Duodenal mucosa (tissue), 2 donors: ENCODE measurements around the gene SLC38A11.

Source experiments
- H3K27ac ChIP-seq: one replicate; pipeline ENCODE4 v1.7.0; 2013; ENCODE audit warnings: low read depth, low read length
- H3K27me3 ChIP-seq, 2 donors: one replicate each; pipeline ENCODE4 v1.7.0; 2013; ENCODE audit warnings: low read length in 2 of 2, control low read depth in 1 of 2; ENCODE audit not compliant: insufficient read depth in 2 of 2, control insufficient read depth in 1 of 2
- H3K36me3 ChIP-seq, 2 donors: one replicate each; pipeline ENCODE4 v1.7.0; 2013; ENCODE audit warnings: low read length in 2 of 2, control low read depth in 1 of 2; ENCODE audit not compliant: insufficient read depth in 2 of 2, control insufficient read depth in 1 of 2
- H3K4me1 ChIP-seq, 2 donors: one replicate each; pipeline ENCODE4 v1.7.0; 2013; ENCODE audit warnings: low read length in 2 of 2, control low read depth in 1 of 2; ENCODE audit not compliant: insufficient read depth in 2 of 2, control insufficient read depth in 1 of 2
- H3K4me3 ChIP-seq, 2 donors: one replicate each; pipeline ENCODE4 v1.7.0; 2013; ENCODE audit warnings: low read length in 2 of 2, low read depth in 1 of 2
- H3K9ac ChIP-seq, 2 donors: one replicate each; pipeline ENCODE4 v1.7.0; 2013; ENCODE audit warnings: low read length in 2 of 2, low read depth in 1 of 2
- H3K9me3 ChIP-seq, 2 donors: one replicate each; pipeline ENCODE4 v1.7.0; 2013; ENCODE audit warnings: low read length in 2 of 2, control low read depth in 1 of 2; ENCODE audit not compliant: control insufficient read depth in 1 of 2

Gene SLC38A11

DNA sequence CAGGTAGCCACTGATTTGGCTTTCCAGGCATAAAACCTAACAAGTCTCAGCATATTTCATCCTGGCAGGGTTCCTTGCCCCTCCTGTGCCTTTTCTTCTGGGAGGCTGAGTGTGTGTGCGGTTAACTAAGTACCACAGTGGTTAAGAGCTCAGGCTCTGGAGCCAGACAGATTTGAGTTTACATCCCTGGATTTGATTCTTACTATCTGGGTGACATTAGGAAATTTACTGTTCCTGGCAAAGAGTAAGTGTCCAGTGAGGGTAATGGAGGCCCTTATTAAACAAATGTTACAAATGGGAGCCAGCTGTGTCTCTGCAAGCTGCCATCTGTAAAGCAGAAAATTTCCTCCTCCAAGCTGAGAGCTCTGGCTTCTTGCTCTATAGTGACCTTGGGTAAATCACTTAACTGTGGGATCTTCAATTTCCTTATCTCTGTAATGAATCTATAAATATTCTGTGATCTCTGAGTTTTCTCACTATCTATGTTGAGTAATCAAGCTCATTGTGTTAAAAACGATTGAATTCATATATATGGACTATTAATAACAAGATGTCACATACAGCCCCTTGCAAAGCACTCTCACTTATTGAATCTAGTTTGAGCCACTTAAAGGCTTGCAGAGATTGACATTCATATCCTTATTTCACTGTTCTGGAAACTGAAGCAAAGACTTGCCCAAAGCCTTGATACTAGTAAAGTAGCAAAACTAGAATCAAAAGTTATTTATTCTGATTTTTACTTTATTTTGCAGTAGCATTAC, 107.2 kb downstream of the SLC38A11 start:
- Histone ChIP-seq H3K4me3 (no peak overlapping the region), H3K27ac (no peak overlapping the region)

DNA sequence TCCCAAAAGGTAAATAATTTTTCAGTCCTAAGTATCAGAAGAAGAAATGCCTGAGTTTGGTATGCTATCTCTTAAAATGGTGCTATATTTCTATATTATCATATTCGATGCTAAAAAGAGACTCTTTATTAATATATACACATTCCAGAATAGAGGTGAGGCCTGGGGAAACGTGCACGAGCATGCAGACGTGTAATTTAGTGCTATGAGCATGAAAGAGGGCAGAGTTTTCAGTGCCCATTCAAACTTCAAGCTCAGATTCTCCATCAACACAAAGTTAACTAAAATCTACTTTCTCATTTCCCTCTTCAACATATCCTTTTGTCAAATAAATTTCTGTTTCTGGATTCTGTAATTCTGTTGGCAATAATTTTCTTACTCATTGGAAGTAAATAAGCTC, 108.0 kb downstream of the SLC38A11 start:
- H3K27ac ChIP-seq, result no peak overlapping the region
- H3K9me3 ChIP-seq, result no peaks in the 10 kb centered on the region
- H3K4me1 ChIP-seq, result peaks cover 7 to 12% of the 10 kb centered on the region in 2 donors
- no peak overlapping the region for H3K9ac ChIP-seq
- no peak overlapping the region for H3K4me3 ChIP-seq
- H3K36me3 ChIP-seq, result no peaks in the 10 kb centered on the region
- H3K27me3 ChIP-seq, result no peaks in the 10 kb centered on the region

More for the DNA sequence above, 107.2 kb downstream of the SLC38A11 start:
- no peaks in the 10 kb centered on the region for H3K36me3 ChIP-seq
- no peaks in the 10 kb centered on the region for H3K9me3 ChIP-seq
- no peaks in the 10 kb centered on the region for H3K27me3 ChIP-seq
- H3K4me1 ChIP-seq, result peaks cover 0 to 7% of the 10 kb centered on the region in 2 donors
- no peak overlapping the region for H3K9ac ChIP-seq

DNA sequence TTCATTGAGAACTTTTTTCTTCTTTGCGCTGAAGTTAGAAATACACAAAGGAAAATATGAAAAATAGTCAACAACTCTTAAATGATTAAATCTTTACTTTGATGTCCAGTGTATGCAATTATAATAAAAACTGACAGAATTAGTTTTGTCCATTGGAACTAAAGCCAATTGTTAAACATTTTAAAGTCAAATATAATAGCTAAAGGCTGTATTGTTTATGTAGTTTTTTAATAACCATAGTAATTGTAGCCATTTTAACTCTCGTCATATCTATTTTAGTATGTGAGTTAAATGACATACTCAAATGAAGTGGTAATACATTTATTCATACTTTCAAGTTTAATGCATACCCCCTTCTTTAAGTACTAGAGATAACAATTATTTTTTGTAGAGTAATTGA, 109.0 kb downstream of the SLC38A11 start:
- Histone ChIP-seq H3K9ac (no peak overlapping the region), H3K27me3 (no peaks in the 10 kb centered on the region), H3K36me3 (no peaks in the 10 kb centered on the region), H3K4me1 (peaks cover 10 to 12% of the 10 kb centered on the region in 2 donors), H3K9me3 (no peaks in the 10 kb centered on the region), H3K4me3 (no peak overlapping the region), H3K27ac (no peak overlapping the region)
